ENCODE data around the gene COX19. TPM values are rescaled to one million over a fixed set of nuclear protein-coding genes. Genes with fewer than 3 reads are reported as not detected.

COX19 gene
- total and polyA plus RNA-seq, 2 donors (not counting 1 experiment from before 2014, with no cell fraction given) = 4.3 to 11.7 TPM

GRCh38 chr7:935164-935873 lies 40.0 kb downstream of the COX19 start:
- Histone ChIP-seq H3K4me1 (ENCODE audit: control insufficient read depth, extremely low read depth, insufficient read depth, low read length) (no peaks in the 10 kb centered on the region), H3K27ac (ENCODE audit: insufficient read depth, low read length) (no peak overlapping the region), H3K4me3 (replicated peaks in 1 of 4; ENCODE audit: control extremely low read depth in 1 of 4, insufficient read depth in 1 of 4, low read depth in 3 of 4, low read length in 4 of 4) (no peak overlapping the region), H3K9me3 (ENCODE audit: control insufficient read depth, insufficient read depth, low read depth, low read length) (no peaks in the 10 kb centered on the region), H3K4me2 (ENCODE audit: extremely low read depth, insufficient read depth, low read length) (no peak overlapping the region), H3K36me3 (ENCODE audit: control insufficient read depth, insufficient read depth, low read length) (no peaks in the 10 kb centered on the region), H2AFZ (ENCODE audit: low read length) (no peak overlapping the region), H3K27me3 (ENCODE audit: control insufficient read depth, insufficient read depth, low read length) (no peaks in the 10 kb centered on the region), H3K79me2 (ENCODE audit: control insufficient read depth, insufficient read depth, low read length) (no peaks in the 10 kb centered on the region), H3K9ac (ENCODE audit: insufficient read depth, low read length) (no peak overlapping the region), H4K20me1 (ENCODE audit: control insufficient read depth, extremely low read depth, insufficient read depth, low read length) (no peaks in the 10 kb centered on the region)
- TF ChIP-seq EZH2 (IDR thresholded peaks at IDR 0.05; ENCODE audit: low read length, missing control alignments) = no peak
- TF ChIP-seq CTCF (conservative IDR thresholded peaks at IDR 0.05 in 1 of 2, IDR thresholded peaks at IDR 0.05 in 1 of 2; ENCODE audit: low read depth in 1 of 2, low read length in 2 of 2) = no peak
- no peak for DNase-seq (ENCODE audit: low read depth in 2 of 2)

- no peaks in the 10 kb centered on the region for H3K36me3 ChIP-seq (ENCODE audit: control insufficient read depth, insufficient read depth, low read length)
- H3K9ac ChIP-seq (ENCODE audit: insufficient read depth, low read length) = no peak overlapping the region
- H2AFZ ChIP-seq (ENCODE audit: low read length) = no peak overlapping the region
- no peaks in the 10 kb centered on the region for H3K4me1 ChIP-seq (ENCODE audit: control insufficient read depth, extremely low read depth, insufficient read depth, low read length)
- H3K4me2 ChIP-seq (ENCODE audit: extremely low read depth, insufficient read depth, low read length) = no peak overlapping the region
- H3K9me3 ChIP-seq (ENCODE audit: control insufficient read depth, insufficient read depth, low read depth, low read length) = no peaks in the 10 kb centered on the region
- no peaks in the 10 kb centered on the region for H3K79me2 ChIP-seq (ENCODE audit: control insufficient read depth, insufficient read depth, low read length)
- no peaks in the 10 kb centered on the region for H3K27me3 ChIP-seq (ENCODE audit: control insufficient read depth, insufficient read depth, low read length)
- TF ChIP-seq EZH2 (IDR thresholded peaks at IDR 0.05; ENCODE audit: low read length, missing control alignments) (no peak), CTCF (conservative IDR thresholded peaks at IDR 0.05 in 1 of 2, IDR thresholded peaks at IDR 0.05 in 1 of 2; ENCODE audit: low read depth in 1 of 2, low read length in 2 of 2) (no peak)
- no peak overlapping the region for H3K27ac ChIP-seq (ENCODE audit: insufficient read depth, low read length)
- no peaks in the 10 kb centered on the region for H4K20me1 ChIP-seq (ENCODE audit: control insufficient read depth, extremely low read depth, insufficient read depth, low read length)
- H3K4me3 ChIP-seq (replicated peaks in 1 of 4; ENCODE audit: control extremely low read depth in 1 of 4, insufficient read depth in 1 of 4, low read depth in 3 of 4, low read length in 4 of 4) = no peak overlapping the region
- no peak for DNase-seq (ENCODE audit: low read depth in 2 of 2)
Observed at GRCh38 chr7:934469-935163, 40.7 kb downstream of the COX19 start.

GRCh38 chr7:932651-932975 lies 42.7 kb downstream of the COX19 start:
- no peaks in the 10 kb centered on the region for H3K4me1 ChIP-seq (ENCODE audit: control insufficient read depth, extremely low read depth, insufficient read depth, low read length)
- no peak overlapping the region for H3K9ac ChIP-seq (ENCODE audit: insufficient read depth, low read length)
- TF ChIP-seq CTCF (conservative IDR thresholded peaks at IDR 0.05 in 1 of 2, IDR thresholded peaks at IDR 0.05 in 1 of 2; ENCODE audit: low read depth in 1 of 2, low read length in 2 of 2) (no peak), EZH2 (IDR thresholded peaks at IDR 0.05; ENCODE audit: low read length, missing control alignments) (no peak)
- no peak for DNase-seq (ENCODE audit: low read depth in 2 of 2)
- H3K4me2 ChIP-seq (ENCODE audit: extremely low read depth, insufficient read depth, low read length) = no peak overlapping the region
- no peaks in the 10 kb centered on the region for H4K20me1 ChIP-seq (ENCODE audit: control insufficient read depth, extremely low read depth, insufficient read depth, low read length)
- no peaks in the 10 kb centered on the region for H3K27me3 ChIP-seq (ENCODE audit: control insufficient read depth, insufficient read depth, low read length)
- H3K27ac ChIP-seq (ENCODE audit: insufficient read depth, low read length) = no peak overlapping the region
- no peaks in the 10 kb centered on the region for H3K36me3 ChIP-seq (ENCODE audit: control insufficient read depth, insufficient read depth, low read length)
- no peak overlapping the region for H2AFZ ChIP-seq (ENCODE audit: low read length)
- H3K4me3 ChIP-seq (replicated peaks in 1 of 4; ENCODE audit: control extremely low read depth in 1 of 4, insufficient read depth in 1 of 4, low read depth in 3 of 4, low read length in 4 of 4) = no peak overlapping the region
- no peaks in the 10 kb centered on the region for H3K79me2 ChIP-seq (ENCODE audit: control insufficient read depth, insufficient read depth, low read length)
- H3K9me3 ChIP-seq (ENCODE audit: control insufficient read depth, insufficient read depth, low read depth, low read length) = no peaks in the 10 kb centered on the region

Data from fibroblast of lung (primary cell).